HepG2 (cell line): ENCODE data around the gene HDAC3. TPM values are rescaled to one million over a fixed set of nuclear protein-coding genes. Genes with fewer than 3 reads are reported as not detected.

Experiments
- ATF7 ChIP-seq, 2 experiments: fragments of 450-650 bp in 1 of 2; sonication (generic) in 1 of 2; formaldehyde crosslinking in 1 of 2; IDR thresholded peaks; 2 replicates each; pipeline versions ENCODE4 v1.4.0 to v1.6.1; 2016 to 2020; ENCODE audit warnings: antibody characterized with exemption in 1 of 2, mild to moderate bottlenecking in 1 of 2, missing genetic modification reagents in 1 of 2
- FIP1L1 ChIP-seq: fragments of 200-400 bp; formaldehyde crosslinking; IDR thresholded peaks from 2 replicates; pipeline ENCODE4 v1.6.1; 2018; ENCODE audit warnings: low read depth, mild to moderate bottlenecking, low read length, moderate library complexity, borderline replicate concordance; ENCODE audit not compliant: insufficient read depth
- FOXK2 ChIP-seq: fragments of 450-650 bp; IDR thresholded peaks from 2 replicates; pipeline ENCODE4 v1.6.1; 2016
- HNRNPK ChIP-seq: fragments of 200-400 bp; formaldehyde crosslinking; IDR thresholded peaks from 2 replicates; pipeline ENCODE4 v1.6.1; 2018; ENCODE audit warnings: low read length, low read depth, moderate library complexity, mild to moderate bottlenecking; ENCODE audit not compliant: poor library complexity, severe bottlenecking
- KLF16 ChIP-seq, 2 experiments: sonication (generic) in 1 of 2; formaldehyde crosslinking in 1 of 2; IDR thresholded peaks; 2 replicates each; pipeline versions ENCODE4 v1.6.1 to v1.8.0; 2016 to 2023; ENCODE audit warnings: missing genetic modification reagents in 2 of 2, missing compliant biosample characterization in 1 of 2
- MAFK ChIP-seq, 2 experiments: IDR thresholded peaks in 1 of 2; conservative IDR thresholded peaks in 1 of 2; 2 replicates each; pipeline ENCODE4 v1.6.1; 2011; ENCODE audit warnings: improper control_type of control experiment in 2 of 2, low read length in 2 of 2
- MBD4 ChIP-seq: IDR thresholded peaks from 2 replicates; pipeline ENCODE4 v1.6.1; 2012; ENCODE audit warnings: low read length, inconsistent platforms, borderline replicate concordance
- MEF2D ChIP-seq: sonication (generic); formaldehyde crosslinking; IDR thresholded peaks from 2 replicates; pipeline ENCODE4 v1.5.1; 2020; ENCODE audit warnings: mild to moderate bottlenecking, missing genetic modification reagents
- MEIS2 ChIP-seq: sonication (generic); formaldehyde crosslinking; IDR thresholded peaks from 2 replicates; pipeline ENCODE4 v1.9.0; 2021; ENCODE audit warnings: mild to moderate bottlenecking, missing genetic modification reagents
- MZF1 ChIP-seq: sonication (generic); formaldehyde crosslinking; IDR thresholded peaks from 2 replicates; pipeline ENCODE4 v1.8.1; 2023; ENCODE audit warnings: mild to moderate bottlenecking, missing genetic modification reagents, borderline replicate concordance
- NFE2 ChIP-seq: sonication (generic); formaldehyde crosslinking; IDR thresholded peaks from 2 replicates; pipeline ENCODE4 v1.4.0; 2020; ENCODE audit warnings: missing genetic modification reagents
- NR1H2 ChIP-seq: sonication (generic); formaldehyde crosslinking; IDR thresholded peaks from 2 replicates; pipeline ENCODE4 v1.8.1; 2022; ENCODE audit warnings: low read depth, missing genetic modification reagents, borderline replicate concordance
- SIX4 ChIP-seq: sonication (generic); formaldehyde crosslinking; IDR thresholded peaks from 2 replicates; pipeline ENCODE4 v1.4.0; 2020; ENCODE audit warnings: missing genetic modification reagents
- SNAPC2 ChIP-seq: sonication (generic); formaldehyde crosslinking; IDR thresholded peaks from 2 replicates; pipeline ENCODE4 v1.8.1; 2022; ENCODE audit warnings: mild to moderate bottlenecking, missing genetic modification reagents
- TBP ChIP-seq: sonication (generic); formaldehyde crosslinking; IDR thresholded peaks from 2 replicates; pipeline ENCODE4 v1.5.0; 2020; ENCODE audit warnings: missing genetic modification reagents
- TBX2 ChIP-seq: sonication (generic); formaldehyde crosslinking; IDR thresholded peaks from 2 replicates; pipeline ENCODE4 v1.5.0; 2020; ENCODE audit warnings: missing genetic modification reagents, mild to moderate bottlenecking, borderline replicate concordance
- ZFP36L1 ChIP-seq: sonication (generic); formaldehyde crosslinking; IDR thresholded peaks from 2 replicates; pipeline ENCODE4 v1.8.0; 2022; ENCODE audit warnings: mild to moderate bottlenecking, missing genetic modification reagents, moderate library complexity
- ZMYM3 ChIP-seq: sonication (generic); formaldehyde crosslinking; IDR thresholded peaks from 2 replicates; pipeline ENCODE4 v1.5.1; 2020; ENCODE audit warnings: mild to moderate bottlenecking, missing genetic modification reagents
- ZNF143 ChIP-seq: sonication (generic); formaldehyde crosslinking; IDR thresholded peaks from 2 replicates; pipeline ENCODE4 v1.4.0; 2020; ENCODE audit warnings: missing genetic modification reagents
- ZNF234 ChIP-seq: sonication (generic); formaldehyde crosslinking; conservative IDR thresholded peaks from 2 replicates; pipeline ENCODE4 v1.5.1; 2020; ENCODE audit warnings: mild to moderate bottlenecking, missing genetic modification reagents
- ZNF33A ChIP-seq: sonication (generic); formaldehyde crosslinking; IDR thresholded peaks from 2 replicates; pipeline ENCODE4 v1.5.1; 2020; ENCODE audit warnings: missing genetic modification reagents, mild to moderate bottlenecking, moderate library complexity, borderline replicate concordance
- ZSCAN25 ChIP-seq: sonication (generic); formaldehyde crosslinking; IDR thresholded peaks from 2 replicates; pipeline ENCODE4 v1.8.0; 2022; ENCODE audit warnings: mild to moderate bottlenecking, missing genetic modification reagents
- ZUFSP ChIP-seq: sonication (generic); formaldehyde crosslinking; IDR thresholded peaks from 2 replicates; pipeline ENCODE4 v1.9.0; 2021; ENCODE audit warnings: missing genetic modification reagents, mild to moderate bottlenecking, borderline replicate concordance
- polyA plus RNA-seq, 8 experiments: library from polyadenylated mRNA; depleted of rRNA in 3 of 8; stranded (reverse) in 7 of 8; unstranded in 1 of 8; fragments of >200 nt; fragmentation: Illumina TruSeq in 4 of 8; extraction: Trizol in 4 of 8; gene quantifications; 2 replicates each; pipeline versions ENCODE4 v1.2.1 to v1.2.3, GENCODE V29; 2011 to 2016; ENCODE audit warnings: low read depth in 4 of 8, missing spikeins in 1 of 8, mixed read lengths in 1 of 8; ENCODE audit not compliant: insufficient read depth in 1 of 8
- total RNA-seq, 5 experiments: library from RNA; depleted of rRNA; stranded (reverse); fragments of >200 nt; fragmentation: Illumina TruSeq; extraction: Trizol; gene quantifications; 2 replicates each; pipeline ENCODE4 v1.2.3, GENCODE V29; 2016; ENCODE audit warnings: low read depth in 1 of 5
- TF ChIP-seq, protein P1 (sequence below): sonication (generic); formaldehyde crosslinking; IDR thresholded peaks from 2 replicates; pipeline ENCODE4 v1.5.0; 2020; ENCODE audit warnings: mild to moderate bottlenecking, missing genetic modification reagents
- TF ChIP-seq, protein P2 (sequence below): sonication (generic); formaldehyde crosslinking; IDR thresholded peaks from 2 replicates; pipeline ENCODE4 v1.5.0; 2020; ENCODE audit warnings: missing genetic modification reagents, mild to moderate bottlenecking, borderline replicate concordance

The HDAC3 gene
- total and polyA plus RNA-seq, 2 of the 13 experiments (the other 11 are each of a cell fraction or from before 2014, with no cell fraction given), result 84.0 to 94.1 TPM

DNA sequence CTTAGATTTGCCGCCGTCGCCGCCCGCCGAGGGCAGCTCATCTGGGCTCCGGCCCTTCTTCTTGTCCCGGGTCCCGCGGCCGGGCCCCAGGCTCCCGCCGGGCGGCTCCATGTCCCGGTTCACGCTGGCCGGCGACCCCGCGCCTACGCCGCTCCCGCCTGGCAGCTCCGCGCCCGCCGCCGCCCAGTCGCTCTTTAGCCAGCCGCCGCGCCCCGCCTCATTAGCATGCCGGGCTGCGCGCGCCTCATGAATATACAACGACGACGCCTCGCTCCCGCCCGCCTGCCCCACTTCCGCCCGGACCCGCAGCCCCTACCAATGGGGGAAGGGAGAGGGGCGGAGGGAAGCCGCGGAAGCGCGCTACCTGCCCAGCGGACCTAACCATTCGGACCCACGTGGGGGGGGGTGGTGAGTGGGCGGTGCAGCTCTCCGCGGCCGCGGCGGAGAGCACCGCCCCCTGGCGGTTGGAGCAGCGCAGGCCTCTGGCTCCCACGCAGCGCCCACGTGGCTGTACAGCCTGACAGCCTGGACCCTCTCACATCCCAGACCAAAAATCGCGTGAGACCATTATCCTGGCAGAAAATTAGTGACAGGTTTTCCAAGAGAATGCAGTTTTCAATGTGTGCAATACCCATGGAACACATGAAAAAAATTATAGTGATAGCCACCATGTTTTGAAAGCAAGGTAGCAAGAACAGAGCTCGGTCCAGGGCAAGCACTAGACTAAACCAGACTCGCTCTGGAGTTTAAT, 17.7 kb downstream of the HDAC3 start, which contains the start of gene DIAPH1 (continued):
- peak; percentile 44 for TF ChIP-seq HNRNPK
- peak; percentile 72; the same call in 1 of the 2 replicates for TF ChIP-seq TBX2 (CRISPR knock-in tag)
- TF ChIP-seq ZUFSP (CRISPR knock-in tag), result no peak
- TF ChIP-seq SIX4 (CRISPR knock-in tag), result peak; percentile 38; the same call in 1 of the 2 replicates
- TF ChIP-seq, protein P1, sequence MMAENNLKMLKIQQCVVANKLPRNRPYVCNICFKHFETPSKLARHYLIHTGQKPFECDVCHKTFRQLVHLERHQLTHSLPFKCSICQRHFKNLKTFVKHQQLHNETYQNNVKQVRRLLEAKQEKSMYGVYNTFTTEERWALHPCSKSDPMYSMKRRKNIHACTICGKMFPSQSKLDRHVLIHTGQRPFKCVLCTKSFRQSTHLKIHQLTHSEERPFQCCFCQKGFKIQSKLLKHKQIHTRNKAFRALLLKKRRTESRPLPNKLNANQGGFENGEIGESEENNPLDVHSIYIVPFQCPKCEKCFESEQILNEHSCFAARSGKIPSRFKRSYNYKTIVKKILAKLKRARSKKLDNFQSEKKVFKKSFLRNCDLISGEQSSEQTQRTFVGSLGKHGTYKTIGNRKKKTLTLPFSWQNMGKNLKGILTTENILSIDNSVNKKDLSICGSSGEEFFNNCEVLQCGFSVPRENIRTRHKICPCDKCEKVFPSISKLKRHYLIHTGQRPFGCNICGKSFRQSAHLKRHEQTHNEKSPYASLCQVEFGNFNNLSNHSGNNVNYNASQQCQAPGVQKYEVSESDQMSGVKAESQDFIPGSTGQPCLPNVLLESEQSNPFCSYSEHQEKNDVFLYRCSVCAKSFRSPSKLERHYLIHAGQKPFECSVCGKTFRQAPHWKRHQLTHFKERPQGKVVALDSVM (CRISPR knock-in tag), result 0 out of 2 replicates have a peak, but pooled peaks have one; percentile 48
- TF ChIP-seq MBD4, result no peak
- TF ChIP-seq MEIS2 (CRISPR knock-in tag), result peak; percentile 59
- 0 out of 2 replicates have a peak, but pooled peaks have one; percentile 66 for TF ChIP-seq ZNF234 (CRISPR knock-in tag)
- TF ChIP-seq FOXK2, result peak; percentile 75
- peak in 1 of 2 experiments; percentile 66; a peak in 1 of 4 replicates for TF ChIP-seq KLF16 (CRISPR knock-in tag; IDR thresholded peaks at IDR 0.05)
- no peak for TF ChIP-seq MAFK (conservative IDR thresholded peaks at IDR 0.05 in 1 of 2, IDR thresholded peaks at IDR 0.05 in 1 of 2; ENCODE audit: low read length in 2 of 2)
- no peak for TF ChIP-seq ZMYM3 (CRISPR knock-in tag)
- peak; percentile 86 for TF ChIP-seq MEF2D (CRISPR knock-in tag)
- TF ChIP-seq MZF1 (CRISPR knock-in tag), result no peak
- TF ChIP-seq ATF7 (IDR thresholded peaks at IDR 0.05), result peak; percentile 36; the same call in 1 of the 2 replicates
- no peak for TF ChIP-seq ATF7 (CRISPR knock-in tag; IDR thresholded peaks at IDR 0.05)
- peak; percentile 82; the same call in 1 of the 2 replicates for TF ChIP-seq ZFP36L1 (CRISPR knock-in tag)
- TF ChIP-seq SNAPC2, result no peak; the same call in 1 of the 2 replicates
- TF ChIP-seq, protein P2, sequence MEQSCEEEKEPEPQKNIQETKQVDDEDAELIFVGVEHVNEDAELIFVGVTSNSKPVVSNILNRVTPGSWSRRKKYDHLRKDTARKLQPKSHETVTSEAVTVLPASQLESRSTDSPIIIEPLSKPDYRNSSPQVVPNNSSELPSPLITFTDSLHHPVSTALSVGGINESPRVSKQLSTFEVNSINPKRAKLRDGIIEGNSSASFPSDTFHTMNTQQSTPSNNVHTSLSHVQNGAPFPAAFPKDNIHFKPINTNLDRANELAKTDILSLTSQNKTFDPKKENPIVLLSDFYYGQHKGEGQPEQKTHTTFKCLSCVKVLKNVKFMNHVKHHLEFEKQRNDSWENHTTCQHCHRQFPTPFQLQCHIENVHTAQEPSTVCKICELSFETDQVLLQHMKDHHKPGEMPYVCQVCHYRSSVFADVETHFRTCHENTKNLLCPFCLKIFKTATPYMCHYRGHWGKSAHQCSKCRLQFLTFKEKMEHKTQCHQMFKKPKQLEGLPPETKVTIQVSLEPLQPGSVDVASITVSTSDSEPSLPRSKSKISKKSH (CRISPR knock-in tag), result peak; percentile 65; the same call in 1 of the 2 replicates
- no peak for TF ChIP-seq TBP (CRISPR knock-in tag)
- no peak for TF ChIP-seq ZNF33A (CRISPR knock-in tag)
- no peak for TF ChIP-seq NR1H2 (CRISPR knock-in tag)
- no peak for TF ChIP-seq NFE2
- no peak for TF ChIP-seq ZNF143 (CRISPR knock-in tag)
- peak; percentile 71; the same call in 1 of the 2 replicates for TF ChIP-seq ZSCAN25
- no peak for TF ChIP-seq FIP1L1
